Frontal cortex (tissue), 4 donors: ENCODE measurements around the gene KCNQ4. TPM values are rescaled to one million over a fixed set of nuclear protein-coding genes. Genes with fewer than 3 reads are reported as not detected.
A peak's percentile ranks its signal among the peaks of the same experiment; 100 is the strongest.

Experiments
- DNase-seq, 2 donors: peaks; one replicate each; pipeline ENCODE4 v3.0.0; 2012; ENCODE audit warnings: low spot score in 2 of 2
- FAIRE-seq: peaks from 2 replicates; lab custom pipeline; 2012; peaks lifted over from hg19 to GRCh38; lab: Jason Lieb, UNC
- total RNA-seq: library from RNA; depleted of rRNA; stranded (reverse); fragments of >200 nt; gene quantifications from one replicate; pipeline ENCODE4 v1.2.3, GENCODE V29; 2014
- donor health status: control.
- donor health status: control.
- donor health status: control.

KCNQ4 gene
- total RNA-seq = 1.2 TPM

GRCh38 chr1:40783001-40783905 is at the start of gene KCNQ4:
Gene KCNQ4 (plus strand): TSS chr1:40783787. CDS start chr1:40784094, 307 bp downstream.
- peak; percentile 60 to 66 for DNase-seq
- FAIRE-seq = no peak

GRCh38 chr1:40734882-40735628 is 48.5 kb upstream of the KCNQ4 start:
- DNase-seq (no peak), FAIRE-seq (no peak)

- FAIRE-seq (no peak), DNase-seq (no peak)
Observed at GRCh38 chr1:40736085-40736531, 47.5 kb upstream of the KCNQ4 start.

GRCh38 chr1:40738831-40739230 is 44.8 kb upstream of the KCNQ4 start:
- DNase-seq = no peak
- FAIRE-seq = no peak

GRCh38 chr1:40739455-40740008 is 44.1 kb upstream of the KCNQ4 start:
- DNase-seq (no peak), FAIRE-seq (no peak)

- DNase-seq = no peak
- no peak for FAIRE-seq
Observed at GRCh38 chr1:40740039-40740996, 43.3 kb upstream of the KCNQ4 start.

- FAIRE-seq = no peak
- DNase-seq = no peak
Observed at GRCh38 chr1:40740997-40741736, 42.4 kb upstream of the KCNQ4 start.

GRCh38 chr1:40742363-40743061 is 41.1 kb upstream of the KCNQ4 start:
- DNase-seq (no peak), FAIRE-seq (no peak)

GRCh38 chr1:40743452-40743851 is 40.1 kb upstream of the KCNQ4 start:
- FAIRE-seq = no peak
- no peak for DNase-seq

- FAIRE-seq (no peak), DNase-seq (no peak)
Observed at GRCh38 chr1:40743860-40744259, 39.7 kb upstream of the KCNQ4 start.

GRCh38 chr1:40745176-40745575 is 38.4 kb upstream of the KCNQ4 start:
- no peak for FAIRE-seq

GRCh38 chr1:40746344-40747090 is 37.1 kb upstream of the KCNQ4 start:
- no peak for DNase-seq
- no peak for FAIRE-seq

More at GRCh38 chr1:40745176-40745575, 38.4 kb upstream of the KCNQ4 start:
- no peak for DNase-seq

- FAIRE-seq (no peak), DNase-seq (no peak)
Observed at GRCh38 chr1:40748841-40749718, 34.5 kb upstream of the KCNQ4 start.

GRCh38 chr1:40749817-40750216 is 33.8 kb upstream of the KCNQ4 start:
- FAIRE-seq (no peak), DNase-seq (no peak)

GRCh38 chr1:40750451-40750908 is 33.1 kb upstream of the KCNQ4 start:
- no peak for FAIRE-seq

GRCh38 chr1:40751802-40752201 is 31.8 kb upstream of the KCNQ4 start:
- DNase-seq (no peak), FAIRE-seq (no peak)

More at GRCh38 chr1:40750451-40750908, 33.1 kb upstream of the KCNQ4 start:
- DNase-seq = no peak
